Caki2 (cell line): ENCODE data around the gene FSIP1. TPM values are rescaled to one million over a fixed set of nuclear protein-coding genes. Genes with fewer than 3 reads are reported as not detected.

ENCODE experiments used
- DNase-seq: peaks from one replicate; pipeline ENCODE4 v3.0.0-alpha.2; 2015; ENCODE audit warnings: low read depth
- in situ Hi-C: cut with HindIII; loops from 2 replicates; pipeline ENCODE4 v1.10.0; 2016; ENCODE audit warnings: low sequenced_read_pairs, low pct_unique_long_range_greater_than_20kb, mixed read lengths
- total RNA-seq: library from RNA; depleted of rRNA; stranded (reverse); fragments of >200 nt; shearing (Covaris generic); gene quantifications from 2 replicates; pipeline ENCODE4 v1.2.3, GENCODE V29; 2014; ENCODE audit warnings: low replicate concordance

FSIP1 gene
- total RNA-seq, 1 experiment from 2014 or later, result not detected

GRCh38 chr15:39621210-39621609, 161.4 kb downstream of the FSIP1 start:
- DNase-seq, result no peak
- in situ Hi-C loops, result no loop called here

DNA sequence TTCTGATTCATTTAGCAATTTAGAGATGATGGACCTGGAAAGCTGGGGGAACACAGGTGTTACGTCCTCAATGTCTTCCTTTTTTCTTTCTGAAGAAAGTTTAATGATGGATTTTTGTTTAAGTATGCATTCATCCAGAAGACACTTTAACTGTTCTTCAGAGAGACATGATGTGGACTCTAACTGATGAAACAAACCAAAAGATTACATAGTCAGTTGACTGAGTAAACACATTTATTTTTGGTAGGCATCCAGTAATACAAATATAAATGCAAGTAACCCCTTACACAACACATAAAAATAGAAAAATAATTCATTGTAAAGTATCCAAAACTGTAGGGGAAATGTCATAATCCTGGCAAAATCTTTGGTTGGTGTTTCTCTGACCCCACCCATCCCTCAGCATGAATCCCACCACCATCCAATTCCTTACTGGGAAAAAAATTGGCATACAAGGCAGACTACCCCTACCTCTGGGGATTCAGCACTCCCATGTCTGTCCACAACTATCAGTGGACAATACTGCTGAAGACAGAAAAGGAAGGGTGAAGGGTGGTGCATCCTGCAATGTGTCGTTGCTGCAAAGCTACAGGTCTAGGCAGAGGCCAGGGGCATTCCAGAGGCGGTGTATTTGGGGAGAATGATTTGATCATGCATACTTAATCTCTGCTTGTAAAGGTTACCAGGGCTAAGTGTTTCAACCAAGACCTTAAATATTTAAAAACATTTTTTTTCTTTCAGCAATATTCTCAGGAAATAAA, 164.4 kb downstream of the FSIP1 start:
- in situ Hi-C loops, result no loop called here
- DNase-seq, result no peak

- in situ Hi-C loops, result no loop called here
- no peak for DNase-seq
Measured at GRCh38 chr15:39616731-39617455, 165.7 kb downstream of the FSIP1 start.

DNA sequence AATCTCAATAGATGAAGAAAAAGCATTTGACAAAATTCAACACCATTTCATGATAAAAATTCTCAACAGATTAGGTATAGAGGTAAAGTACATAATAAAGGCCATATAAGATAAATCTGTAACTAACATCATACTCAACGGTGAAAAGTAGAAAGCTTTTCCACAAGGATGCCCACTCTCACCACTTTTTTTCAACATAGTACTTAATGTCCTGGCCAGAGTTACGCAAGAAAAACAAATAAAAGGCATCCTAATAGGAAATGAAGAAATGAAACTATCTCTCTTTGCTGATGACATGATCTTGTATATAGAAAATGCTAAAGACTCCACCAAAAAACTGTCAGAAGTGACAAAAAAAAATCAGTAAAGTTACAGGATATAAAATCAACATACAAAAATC, 168.8 kb downstream of the FSIP1 start:
- no peak for DNase-seq
- in situ Hi-C loops, result no loop called here

DNA sequence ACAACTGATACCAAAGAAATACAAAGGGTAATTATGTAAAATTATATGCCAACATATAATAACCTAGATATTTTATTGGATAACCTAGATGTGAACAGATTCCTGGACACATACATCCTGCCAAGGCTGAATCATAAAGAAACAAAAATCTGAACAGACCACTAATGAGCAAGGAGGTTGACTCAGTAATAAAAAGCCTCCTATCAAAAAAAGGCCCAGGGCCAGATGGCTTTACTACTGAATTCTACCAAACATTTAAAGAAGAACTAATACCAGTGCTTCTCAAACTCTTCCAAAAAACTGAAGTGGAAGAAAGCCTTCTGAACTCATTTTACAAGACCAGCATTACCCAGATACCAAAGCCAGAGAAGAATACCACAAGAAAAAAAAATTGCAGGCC, 169.4 kb downstream of the FSIP1 start:
- in situ Hi-C loops, result no loop called here
- no peak for DNase-seq

GRCh38 chr15:39610665-39611064, 172.0 kb downstream of the FSIP1 start:
- in situ Hi-C loops, result no loop called here
- DNase-seq, result no peak

DNA sequence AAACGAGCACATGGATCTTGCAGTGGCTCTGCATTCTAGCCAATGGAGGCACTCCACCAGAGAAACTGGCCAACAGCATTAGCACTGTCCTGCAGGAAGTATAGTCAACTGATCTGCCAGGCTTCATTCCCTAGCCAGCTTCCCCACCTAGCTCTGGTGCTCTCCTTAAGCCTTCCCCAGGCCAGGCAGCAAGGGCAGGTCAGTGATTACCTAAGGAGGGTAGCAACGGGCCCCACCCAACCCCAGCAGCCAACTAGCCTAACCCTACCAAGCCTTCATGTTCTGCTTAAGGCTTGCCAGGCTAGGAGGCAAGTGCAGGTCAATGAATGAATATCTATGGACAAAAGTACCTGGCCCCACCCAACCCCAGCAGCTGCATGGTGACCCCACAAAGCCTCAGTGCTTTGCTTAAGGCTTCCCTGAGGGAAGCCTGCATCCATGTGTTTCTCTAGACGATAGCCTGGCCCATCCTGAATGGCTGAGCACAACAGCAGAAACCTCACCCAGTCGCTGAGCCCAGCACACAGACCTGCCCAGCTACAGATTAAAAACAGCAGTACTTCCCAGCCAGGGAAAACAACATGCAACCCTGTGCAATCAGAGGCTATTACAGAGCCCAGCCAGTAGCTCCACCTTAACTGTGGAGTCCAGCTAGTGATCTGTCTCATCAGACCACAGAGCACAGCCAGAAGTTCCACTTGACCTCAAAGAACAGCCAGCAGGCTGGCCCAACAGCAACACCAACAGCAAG, 173.3 kb downstream of the FSIP1 start:
- DNase-seq, result no peak
- in situ Hi-C loops, result no loop called here

GRCh38 chr15:39608185-39609139, 174.2 kb downstream of the FSIP1 start:
- in situ Hi-C loops, result no loop called here

GRCh38 chr15:39605146-39605545, 177.5 kb downstream of the FSIP1 start:
- no peak for DNase-seq
- in situ Hi-C loops, result no loop called here

More at GRCh38 chr15:39608185-39609139, 174.2 kb downstream of the FSIP1 start:
- DNase-seq, result no peak

GRCh38 chr15:39602143-39602542, 180.5 kb downstream of the FSIP1 start:
- DNase-seq, result no peak
- in situ Hi-C loops, result no loop called here

- DNase-seq, result no peak
Measured at GRCh38 chr15:39599871-39600270, 182.8 kb downstream of the FSIP1 start.

GRCh38 chr15:39598958-39599845, 183.4 kb downstream of the FSIP1 start:
- no peak for DNase-seq
- in situ Hi-C loops, result no loop called here

More at GRCh38 chr15:39599871-39600270, 182.8 kb downstream of the FSIP1 start:
- in situ Hi-C loops, result no loop called here

DNA sequence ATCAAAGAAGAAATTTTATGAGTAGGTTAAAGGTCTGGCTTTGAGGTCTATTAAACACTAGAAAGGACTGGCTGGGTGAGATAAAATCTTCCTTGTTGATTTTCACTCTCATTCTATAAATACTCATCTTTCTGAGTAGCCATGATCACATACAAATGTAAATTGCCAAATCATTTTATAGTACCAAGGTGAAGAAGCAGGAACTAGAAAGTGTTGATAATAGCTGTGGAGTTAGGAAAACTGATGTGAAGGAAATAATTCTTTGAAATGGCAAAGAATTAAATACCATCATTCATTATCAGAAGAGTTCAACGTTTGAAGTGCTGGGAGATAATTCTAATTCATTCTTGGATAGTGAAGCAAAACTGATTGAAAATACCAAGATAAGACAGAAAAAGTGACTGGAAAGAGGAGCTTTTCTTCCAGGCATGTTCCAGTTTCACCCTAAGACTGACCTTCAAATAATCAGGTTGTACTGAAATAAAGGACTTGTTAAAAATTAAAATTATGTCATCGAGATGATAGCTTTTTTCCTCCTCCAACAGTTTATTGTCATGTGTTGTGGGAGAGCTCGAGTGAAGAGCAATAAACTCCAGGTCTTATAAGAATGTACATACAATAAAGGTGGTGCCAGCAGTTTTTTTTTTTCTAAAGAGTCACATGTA, 184.3 kb downstream of the FSIP1 start:
- DNase-seq, result no peak
- in situ Hi-C loops, result no loop called here

DNA sequence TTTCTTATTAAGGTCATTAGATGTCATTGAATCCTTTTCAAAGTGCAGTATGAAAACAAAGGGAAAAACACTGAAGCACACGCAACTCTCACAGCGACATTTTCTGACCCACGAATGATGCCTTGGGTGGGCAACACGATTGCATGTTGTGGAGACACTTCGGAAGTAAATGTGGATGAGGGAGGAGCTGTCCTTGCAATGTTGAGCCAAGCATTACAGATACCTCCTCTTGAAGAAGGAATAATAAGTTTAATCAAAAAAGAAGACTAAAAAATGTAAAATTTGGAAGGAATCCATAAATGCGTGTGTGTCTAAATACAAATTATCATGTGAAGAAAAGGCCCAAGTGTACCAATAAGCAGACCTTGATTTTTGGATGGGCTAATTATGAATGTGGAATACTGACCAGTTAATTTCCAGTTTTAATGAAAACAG, 184.9 kb downstream of the FSIP1 start:
- no peak for DNase-seq
- in situ Hi-C loops, result no loop called here

DNA sequence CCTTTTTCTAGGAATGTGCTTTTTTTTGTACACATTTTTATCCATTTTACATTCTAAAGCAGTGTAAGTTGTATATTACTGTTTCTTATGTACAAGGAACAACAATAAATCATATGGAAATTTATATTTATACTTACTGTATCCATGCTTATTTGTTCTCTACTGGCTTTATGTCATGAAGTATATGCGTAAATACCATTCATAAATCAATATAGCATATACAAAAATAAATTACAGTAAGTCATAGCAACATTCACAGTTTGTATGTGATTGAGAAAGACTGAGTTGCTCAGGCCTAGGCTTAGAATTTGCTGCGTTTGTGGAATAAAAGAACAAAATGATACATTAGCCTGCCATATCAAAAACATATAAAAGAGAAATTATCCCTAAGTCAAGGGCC, 185.3 kb downstream of the FSIP1 start:
- DNase-seq, result no peak
- in situ Hi-C loops, result no loop called here

- in situ Hi-C loops, result no loop called here
- no peak for DNase-seq
Measured at GRCh38 chr15:39596358-39597051, 186.1 kb downstream of the FSIP1 start.
